ENCODE measurements around the gene UBE2H.

The UBE2H gene

DNA sequence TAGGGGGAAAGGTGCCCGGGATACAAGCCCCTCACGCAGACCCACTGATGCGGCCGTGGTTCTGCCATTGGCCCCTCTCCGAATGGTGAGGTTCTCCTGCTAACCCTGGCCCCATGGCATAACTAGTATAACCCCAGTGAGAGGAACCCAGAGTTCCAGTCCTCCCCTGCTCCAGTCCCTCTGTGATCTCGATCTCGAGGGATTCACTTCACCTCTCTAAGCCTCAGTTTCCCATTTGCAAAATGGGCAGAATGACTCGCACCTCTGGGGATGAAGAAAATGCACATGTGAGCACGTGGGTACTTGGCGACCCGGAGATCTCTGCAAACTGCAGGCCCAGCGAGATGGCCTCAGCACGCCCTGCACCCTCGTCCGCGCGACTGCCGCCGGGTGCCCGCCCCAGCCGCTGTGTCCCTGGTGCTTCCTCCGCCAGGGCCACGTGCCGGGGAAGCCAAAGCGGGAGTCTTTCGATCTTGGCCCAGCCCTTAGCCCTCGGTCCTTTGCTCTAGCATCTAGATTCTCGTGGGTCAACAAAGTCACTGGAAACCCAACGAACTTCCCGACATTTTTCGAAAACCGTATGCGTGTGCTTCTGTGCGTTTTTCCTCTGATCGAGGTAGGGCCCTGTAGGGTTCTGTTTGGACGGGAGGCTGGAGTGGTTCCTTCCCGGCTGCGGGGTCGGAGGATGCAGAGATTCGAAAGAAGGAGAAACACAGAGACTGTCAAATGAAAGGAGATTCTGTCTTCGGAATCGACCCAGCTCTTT, 169.8 kb downstream of the UBE2H start:
- DNase-seq, result no peak

DNA sequence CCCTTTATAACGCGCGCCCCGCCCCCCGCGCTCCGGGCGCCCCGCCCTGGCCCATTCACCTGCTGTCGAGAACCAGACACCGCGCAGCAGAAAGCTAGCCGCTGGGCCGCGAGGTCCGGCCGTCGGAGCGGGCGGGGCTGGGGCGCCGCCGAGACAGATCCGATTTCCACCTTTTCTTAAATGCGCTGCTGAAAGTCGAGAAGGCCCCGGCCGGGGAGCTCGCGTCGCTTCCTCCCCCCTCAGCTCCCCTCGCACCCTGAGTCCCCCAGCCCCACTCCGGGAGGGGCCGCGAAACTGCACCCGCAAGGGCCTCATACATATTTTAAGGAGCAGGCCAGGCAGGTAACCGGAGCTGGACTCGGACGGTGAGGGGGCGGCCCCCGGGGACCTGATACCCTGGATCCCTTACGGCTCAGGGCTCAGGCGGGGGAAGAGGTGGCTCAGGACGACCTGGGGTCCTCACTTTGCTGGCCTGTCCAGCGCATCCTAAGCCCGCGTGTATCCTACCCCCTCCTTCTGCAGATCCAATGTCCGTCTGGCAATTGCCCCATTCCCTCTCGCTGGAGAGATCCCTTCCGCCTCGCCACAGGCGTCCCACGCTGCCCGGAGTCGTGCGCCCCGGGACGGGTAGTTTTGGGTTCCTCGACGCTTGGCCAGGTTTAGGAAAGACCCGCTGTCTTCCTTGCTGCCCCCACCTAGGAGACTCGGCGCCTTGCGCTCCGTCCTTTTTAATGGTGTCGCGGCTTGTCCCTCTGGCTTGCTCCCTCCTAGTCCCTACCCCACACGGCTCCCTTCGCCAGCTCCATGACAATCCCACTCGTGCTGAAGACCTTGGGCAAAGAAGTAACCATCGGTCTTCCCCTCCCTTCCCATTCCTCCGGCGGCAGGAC, 170.6 kb downstream of the UBE2H start:
- DNase-seq, result no peak

GRCh38 chr7:129780974-129781927, 171.5 kb downstream of the UBE2H start:
- no peak for DNase-seq
